Measurements from ENCODE around the gene ZNF718. TPM values are rescaled to one million over a fixed set of nuclear protein-coding genes. Genes with fewer than 3 reads are reported as not detected.

The ZNF718 gene
- total RNA-seq, 1 donor from 2014 or later, result 10.7 TPM

Other genes with a start within 250 kb of the ZNF718 start
- 17.5 TPM for gene ZNF595, start 71.2 kb upstream of the ZNF718 start, total RNA-seq (ENCODE audit: unreplicated experiment)
- 1.3 TPM for gene ZNF732, start 181.0 kb downstream of the ZNF718 start, total RNA-seq (ENCODE audit: unreplicated experiment)
- 22.0 TPM for gene ZNF141, start 213.3 kb downstream of the ZNF718 start, total RNA-seq (ENCODE audit: unreplicated experiment)

Measured in glutamatergic neuron (in vitro differentiated cells).